Measurements from ENCODE around the gene OR11H7. TPM values are rescaled to one million over a fixed set of nuclear protein-coding genes. Genes with fewer than 3 reads are reported as not detected.
"Not testable (repeated sequence)": the region's sequence is repeated elsewhere in the genome, so short reads cannot be mapped to it uniquely, and the experiment has no call there.

Gene OR11H7
- total RNA-seq, 1 donor from 2014 or later: not detected

- no peak for DNase-seq (ENCODE audit: low spot score)
Measured at GRCh38 chr14:20278414-20278813, 49.6 kb downstream of the OR11H7 start.

- DNase-seq (ENCODE audit: low spot score): not testable (repeated sequence)
Measured at GRCh38 chr14:20280265-20280664, 51.5 kb downstream of the OR11H7 start.

Other genes with a start within 250 kb of the OR11H7 start
- not detected for gene OR4Q2, start 226.8 kb upstream of the OR11H7 start, total RNA-seq
- gene OR4K14, start 209.7 kb upstream of the OR11H7 start, total RNA-seq: not detected
- gene OR4K13, start 192.9 kb upstream of the OR11H7 start, total RNA-seq: not detected
- gene OR4L1, start 168.9 kb upstream of the OR11H7 start, total RNA-seq: not detected
- not detected for gene OR4K17, start 118.2 kb upstream of the OR11H7 start, total RNA-seq
- not detected for gene OR4N5, start 90.2 kb upstream of the OR11H7 start, total RNA-seq
- not detected for gene OR11G2, start 38.1 kb upstream of the OR11H7 start, total RNA-seq
- gene OR11H6, start 5.3 kb upstream of the OR11H7 start, total RNA-seq: not detected
- gene OR11H4, start 10.3 kb downstream of the OR11H7 start, total RNA-seq: not detected
- 19.1 TPM for gene TTC5, start 77.0 kb downstream of the OR11H7 start, total RNA-seq
- 40.1 TPM for gene CCNB1IP1, start 104.3 kb downstream of the OR11H7 start, total RNA-seq
- 15.5 TPM for gene PARP2, start 114.7 kb downstream of the OR11H7 start, total RNA-seq
- 107 TPM for gene TEP1, start 184.5 kb downstream of the OR11H7 start, total RNA-seq
- gene KLHL33, start 207.2 kb downstream of the OR11H7 start, total RNA-seq: 0.92 TPM
- gene OSGEP, start 225.8 kb downstream of the OR11H7 start, total RNA-seq: 35.4 TPM
- gene APEX1, start 226.2 kb downstream of the OR11H7 start, total RNA-seq: 129 TPM
- gene PIP4P1, start 232.5 kb downstream of the OR11H7 start, total RNA-seq: 44.3 TPM
- gene PNP, start 240.4 kb downstream of the OR11H7 start, total RNA-seq: 61.5 TPM

Data from mucosa of gallbladder (tissue), 1 donor.